GM08714 (cell line): ENCODE data around the gene PITPNC1.

ENCODE experiments used
- H3K4me3 ChIP-seq: fragments of 200-500 bp; sonication (Bioruptor generic); 2 replicates; pipeline ENCODE4 v1.5.1; 2014; ENCODE audit warnings: mild to moderate bottlenecking, low read length, inconsistent platforms
- ZNF274 ChIP-seq: IDR thresholded peaks from 2 replicates; pipeline ENCODE4 v1.6.1; 2012; ENCODE audit warnings: mild to moderate bottlenecking, low read depth, low read length

PITPNC1 gene

DNA sequence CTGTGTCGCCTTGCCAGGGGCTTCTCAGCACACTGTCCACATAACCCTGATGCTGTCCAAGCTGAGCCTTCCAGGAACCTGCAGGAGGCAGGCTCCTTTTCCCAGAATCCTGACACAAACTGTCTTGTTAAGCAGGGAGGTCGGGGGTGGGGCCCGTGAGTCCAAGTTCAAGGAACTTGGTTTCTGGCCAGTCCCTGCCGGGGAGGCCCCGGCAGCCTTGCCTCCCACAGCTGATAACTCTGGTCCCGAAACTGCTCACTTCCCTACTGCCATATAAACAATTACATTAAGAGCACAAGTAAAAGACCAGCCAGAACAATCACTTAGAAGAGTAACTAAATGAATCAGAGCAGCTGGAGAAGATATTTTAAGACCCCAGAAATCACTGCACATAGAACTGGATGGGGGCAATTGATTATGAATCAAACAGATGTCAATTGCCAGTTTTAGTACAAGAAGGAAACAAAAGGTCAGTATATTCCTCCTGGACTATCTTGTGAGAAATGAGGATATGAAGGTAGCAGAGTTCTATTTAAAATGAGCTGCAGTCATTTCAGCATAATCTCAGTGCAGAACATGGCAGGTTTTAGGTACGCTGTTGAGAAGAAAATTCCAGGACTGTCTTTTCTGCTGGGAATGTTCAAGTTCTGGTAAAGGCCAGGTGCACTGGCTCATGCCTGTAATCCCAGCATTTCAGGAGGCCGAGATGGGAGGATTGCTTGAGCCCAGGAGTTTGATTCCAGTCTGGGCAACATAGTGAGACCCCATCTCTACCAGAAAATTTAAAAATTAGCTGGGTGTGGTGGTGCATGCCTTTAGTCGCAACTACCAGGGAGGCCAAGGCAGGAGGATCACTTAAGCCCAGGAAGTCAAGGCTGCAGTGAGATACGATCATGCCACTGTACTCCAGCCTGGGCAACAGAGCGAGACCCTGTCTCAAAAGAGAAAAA, 169.8 kb downstream of the PITPNC1 start:
- no peak overlapping the region for H3K4me3 ChIP-seq
- no peak for TF ChIP-seq ZNF274

DNA sequence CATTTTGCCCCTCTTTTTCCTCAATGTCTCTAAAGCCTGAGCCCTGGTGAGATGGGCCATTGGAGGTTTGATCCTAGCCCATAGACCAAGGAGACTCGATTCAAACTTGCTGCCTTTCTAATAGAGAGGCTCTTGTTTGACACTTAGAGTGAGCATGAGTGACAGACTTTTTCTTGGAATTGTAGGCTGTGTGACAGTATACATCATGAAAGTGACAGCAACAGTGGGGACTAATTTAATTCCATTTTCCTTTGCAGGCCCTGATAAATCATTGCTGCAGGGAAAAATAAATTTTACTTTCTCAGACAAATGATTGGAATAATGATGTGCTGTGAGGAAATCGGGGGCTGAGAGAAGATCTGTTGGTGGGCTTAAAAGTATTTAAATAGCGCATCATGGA, 171.6 kb downstream of the PITPNC1 start:
- TF ChIP-seq ZNF274: no peak
- no peak overlapping the region for H3K4me3 ChIP-seq

DNA sequence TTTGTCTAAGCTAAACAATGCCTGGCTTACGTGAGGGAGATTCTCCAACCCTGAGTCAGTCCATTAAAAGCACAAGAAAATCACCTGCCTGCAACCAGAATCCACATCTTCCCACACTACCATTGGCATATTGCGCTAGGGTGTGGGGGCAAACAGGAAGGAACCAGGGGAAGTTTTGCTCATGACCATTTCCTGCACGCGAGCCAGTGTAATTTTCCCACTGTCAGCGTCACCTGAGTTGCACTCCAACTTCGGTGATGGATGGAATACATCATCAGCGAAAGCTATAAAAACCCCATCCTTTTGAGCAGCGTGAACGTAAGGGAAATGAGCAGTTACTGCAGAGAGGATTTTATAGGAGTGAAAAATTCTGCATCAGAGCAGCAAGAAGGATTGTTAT, 172.7 kb downstream of the PITPNC1 start:
- no peak for TF ChIP-seq ZNF274
- H3K4me3 ChIP-seq: no peak overlapping the region

DNA sequence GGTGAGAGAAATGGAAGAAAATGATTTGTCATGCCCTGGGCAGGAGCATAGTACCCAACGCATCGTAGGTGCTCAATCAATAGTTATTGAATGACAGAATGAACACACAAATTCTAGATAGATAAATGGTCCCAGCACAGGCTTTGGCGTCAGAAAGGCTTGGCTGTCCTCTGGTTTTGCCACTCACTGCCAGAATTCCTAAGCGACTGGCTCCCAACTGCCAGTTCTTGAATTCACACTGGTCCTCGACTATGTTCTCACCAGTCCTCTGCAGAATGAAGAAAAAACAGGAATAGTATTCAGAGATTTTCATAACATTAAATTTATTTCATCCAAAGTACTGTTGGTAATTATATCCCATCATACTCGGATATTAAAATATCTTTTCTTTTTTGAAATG, 177.6 kb downstream of the PITPNC1 start:
- no peak for TF ChIP-seq ZNF274
- H3K4me3 ChIP-seq: no peak overlapping the region

DNA sequence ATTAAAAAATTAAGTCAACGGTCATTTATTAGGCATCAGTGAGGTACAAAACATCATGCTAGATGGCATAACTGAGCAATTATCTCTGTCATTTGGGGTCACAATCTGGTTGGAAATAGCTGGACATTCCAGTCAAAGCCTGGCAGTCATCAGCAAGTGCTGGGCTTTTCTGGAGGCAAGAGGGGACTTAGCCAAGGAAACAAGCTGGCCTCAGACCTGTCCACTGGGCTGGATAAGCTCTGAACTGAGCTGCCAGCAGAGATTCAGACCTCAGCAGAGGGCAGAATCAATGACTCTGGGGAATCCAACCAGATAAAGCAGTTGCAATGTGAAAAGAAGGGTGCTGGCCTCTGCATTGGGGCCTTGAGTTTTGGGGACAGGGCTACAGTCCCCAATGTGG, 178.8 kb downstream of the PITPNC1 start:
- no peak overlapping the region for H3K4me3 ChIP-seq
- TF ChIP-seq ZNF274: no peak

DNA sequence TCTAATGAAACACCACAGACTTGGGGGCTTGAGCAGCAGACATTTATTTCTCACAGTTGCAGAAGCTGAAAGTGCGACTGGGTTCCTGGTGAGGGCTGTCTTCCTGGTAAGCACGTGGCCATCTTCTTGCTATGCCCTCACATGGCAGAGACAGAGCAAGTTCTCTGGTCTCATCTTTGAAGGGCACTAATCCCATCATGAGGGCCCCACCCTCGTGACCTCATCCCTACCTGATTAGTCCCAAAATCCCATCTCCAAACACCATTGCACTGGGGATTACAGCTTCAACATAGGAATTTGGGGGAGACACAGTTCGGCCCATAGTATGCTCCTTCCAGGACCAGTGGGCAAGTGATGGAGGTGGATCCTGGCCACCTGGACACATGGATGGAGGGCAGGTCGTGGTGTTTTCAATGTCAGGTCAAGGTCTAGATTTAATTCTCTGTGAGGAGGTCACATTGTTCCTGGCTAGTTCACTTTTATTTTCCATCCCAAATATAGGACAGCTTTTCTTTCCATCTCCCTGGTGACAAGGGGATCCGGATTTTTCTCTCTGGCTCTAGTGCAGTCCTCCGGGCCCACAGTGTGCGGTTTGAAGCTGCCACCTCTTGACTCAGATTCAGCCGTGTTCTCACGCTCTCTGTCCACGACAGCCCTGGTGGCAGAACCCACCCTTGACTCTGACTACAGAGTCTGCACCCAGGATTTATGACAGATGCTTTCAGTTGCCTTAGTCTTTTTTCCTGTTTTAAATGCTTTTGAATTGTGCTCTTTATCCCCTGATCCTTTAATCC, 180.2 kb downstream of the PITPNC1 start:
- no peak for TF ChIP-seq ZNF274
- H3K4me3 ChIP-seq: no peak overlapping the region

DNA sequence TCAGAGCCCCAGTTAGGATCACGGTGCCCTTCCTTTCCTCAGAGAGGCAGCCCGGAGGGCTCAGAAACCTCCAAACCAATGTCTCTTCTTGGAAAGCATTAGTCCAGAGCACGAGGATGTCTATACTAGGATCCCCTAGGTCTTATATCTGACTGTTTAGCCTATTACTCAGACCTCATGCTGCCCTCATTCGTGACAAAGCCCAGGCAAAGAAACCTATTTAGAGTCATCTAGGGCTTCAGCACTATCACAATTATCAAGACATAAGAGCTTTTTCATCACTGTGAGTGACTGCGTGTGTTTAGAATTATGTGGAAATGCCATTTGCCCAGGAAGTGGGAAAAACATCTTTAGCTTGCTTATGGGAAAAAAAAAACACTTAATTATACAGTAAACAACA, 180.8 kb downstream of the PITPNC1 start:
- TF ChIP-seq ZNF274: no peak
- no peak overlapping the region for H3K4me3 ChIP-seq

DNA sequence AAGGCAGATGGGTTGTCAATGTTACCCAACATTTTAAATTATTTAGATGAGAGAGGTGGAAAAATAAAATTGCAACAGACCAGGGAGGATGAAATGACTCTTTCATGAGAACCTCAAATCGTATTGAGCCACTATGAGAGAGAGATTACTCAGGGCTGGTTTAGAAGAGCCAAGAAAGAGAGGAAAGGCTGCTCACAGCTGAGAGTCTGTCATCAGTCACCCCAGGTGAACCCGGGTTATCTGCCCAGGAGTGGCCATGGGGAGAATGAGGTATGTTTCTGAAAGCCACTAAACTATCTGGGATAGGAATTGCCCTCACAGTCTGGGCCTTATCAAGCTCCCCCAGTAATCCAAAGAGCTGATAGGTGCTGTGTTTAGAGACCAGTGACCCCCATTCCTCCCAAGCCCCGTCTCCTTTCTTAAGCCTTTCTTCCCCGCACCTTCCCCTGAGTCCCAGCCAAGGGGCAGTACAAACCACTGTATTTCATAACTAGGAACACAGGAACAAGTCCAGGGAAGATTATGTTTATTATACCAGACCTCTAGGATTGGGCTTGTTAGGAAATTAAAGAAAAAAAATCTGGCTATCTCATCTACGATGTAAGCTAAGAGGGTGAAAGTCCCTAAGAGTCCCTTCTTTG, 181.8 kb downstream of the PITPNC1 start:
- no peak overlapping the region for H3K4me3 ChIP-seq
- TF ChIP-seq ZNF274: no peak

DNA sequence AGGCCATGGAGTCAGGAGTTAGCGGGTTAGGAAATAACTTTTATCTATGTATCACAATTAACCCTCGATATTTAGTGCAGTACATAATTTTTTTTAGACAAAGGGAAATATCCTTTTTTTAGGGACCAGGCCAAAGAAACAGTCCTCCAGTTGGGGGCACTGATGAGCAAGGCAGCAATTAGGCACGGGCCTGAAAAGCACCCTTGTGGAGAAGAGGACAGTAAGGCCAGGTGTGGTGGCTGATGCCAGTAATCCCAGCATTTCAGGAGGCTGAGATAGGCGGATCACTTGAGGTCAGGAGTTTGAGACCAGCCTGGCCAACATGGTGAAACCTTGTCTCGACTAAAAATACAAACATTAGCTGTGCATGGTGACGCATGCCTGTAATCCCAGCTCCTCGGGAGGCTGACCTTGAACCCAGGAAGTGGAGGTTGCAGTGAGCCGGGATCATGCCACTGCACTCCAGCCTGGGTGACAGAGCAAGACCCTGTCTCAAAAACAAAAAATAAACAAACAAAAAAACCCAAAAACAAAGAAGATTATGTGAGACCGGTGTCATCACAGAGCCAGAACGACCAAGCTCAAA, 182.4 kb downstream of the PITPNC1 start:
- no peak overlapping the region for H3K4me3 ChIP-seq
- no peak for TF ChIP-seq ZNF274

DNA sequence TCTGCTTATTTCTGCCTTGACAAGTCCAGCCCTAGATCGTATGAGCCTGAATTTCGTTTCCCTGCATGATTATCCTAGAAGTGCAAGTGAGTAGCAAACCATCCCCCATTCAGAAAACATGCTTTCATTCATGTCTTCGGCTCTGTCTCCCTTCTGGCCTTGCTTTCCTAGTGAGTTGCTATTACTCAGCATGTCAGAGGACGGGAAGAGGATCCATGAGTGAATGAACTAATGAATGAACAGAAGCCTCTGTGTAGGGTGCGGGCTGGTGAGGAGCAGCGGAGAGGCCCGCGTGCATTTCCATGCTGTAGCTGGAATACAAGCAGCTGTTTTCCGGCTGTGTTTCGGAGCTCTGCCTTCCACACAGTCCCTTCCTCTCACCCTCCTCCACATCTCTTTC, 184.9 kb downstream of the PITPNC1 start:
- no peak overlapping the region for H3K4me3 ChIP-seq
- TF ChIP-seq ZNF274: no peak

DNA sequence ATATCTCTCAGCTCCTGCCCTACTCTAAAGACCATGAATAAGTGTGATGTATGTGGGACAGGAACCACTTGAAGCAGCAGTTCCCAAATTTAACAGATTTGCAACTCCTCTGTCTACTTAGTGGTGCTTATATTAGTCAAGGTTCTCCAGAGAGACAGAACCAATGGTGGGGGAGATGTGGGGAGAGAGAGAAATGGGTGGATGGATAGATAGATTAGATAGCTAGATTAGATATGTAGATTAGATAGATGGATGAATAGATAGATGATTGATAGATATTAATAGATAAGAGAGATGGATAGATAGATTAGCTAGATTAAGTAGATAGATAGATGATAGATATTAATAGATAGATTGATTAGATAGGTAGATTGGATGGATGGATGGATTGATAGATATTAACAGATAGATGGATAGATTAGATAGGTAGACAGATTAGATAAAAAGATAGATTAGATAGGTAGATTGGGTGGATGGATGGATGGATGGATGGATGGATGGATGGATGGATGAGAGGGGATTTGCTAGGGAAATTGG, 186.7 kb downstream of the PITPNC1 start:
- no peak for TF ChIP-seq ZNF274
- no peak overlapping the region for H3K4me3 ChIP-seq

DNA sequence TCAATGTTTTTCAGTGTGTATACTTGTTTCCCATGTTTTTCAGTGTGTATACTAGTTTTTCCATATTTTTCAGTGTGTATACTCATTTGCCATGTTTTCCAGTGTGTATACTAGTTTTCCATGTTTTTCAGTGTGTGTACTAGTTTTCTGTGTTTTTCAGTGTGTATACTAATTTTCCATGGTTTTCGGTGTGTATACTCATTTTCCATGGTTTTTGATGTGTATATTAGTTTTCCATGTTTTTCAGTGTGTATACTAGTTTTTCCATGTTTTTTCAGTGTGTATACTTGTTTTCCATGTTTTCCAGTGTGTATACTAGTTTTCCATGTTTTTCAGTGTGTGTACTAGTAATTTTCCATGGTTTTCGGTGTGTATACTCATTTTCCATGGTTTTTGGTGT, 188.0 kb downstream of the PITPNC1 start:
- no peak overlapping the region for H3K4me3 ChIP-seq
- no peak for TF ChIP-seq ZNF274

DNA sequence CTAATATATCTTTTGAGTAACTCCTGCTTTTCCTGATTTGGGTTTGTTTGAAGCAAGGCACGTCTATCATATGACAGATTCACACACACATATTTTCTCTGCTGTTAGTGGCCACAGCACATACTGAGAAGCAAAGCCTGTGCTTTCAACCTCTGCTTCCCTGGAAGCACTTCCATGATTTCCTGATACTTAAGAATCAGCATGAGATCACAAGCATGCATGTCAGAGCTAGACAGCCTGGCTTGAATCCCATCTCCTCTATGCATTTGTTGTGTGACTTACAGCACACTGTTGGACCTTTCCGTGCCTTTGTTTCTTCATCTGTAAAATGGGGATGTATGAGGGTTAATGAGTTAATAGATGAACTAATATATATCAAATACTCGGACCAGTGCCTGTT, 189.6 kb downstream of the PITPNC1 start:
- TF ChIP-seq ZNF274: no peak
- no peak overlapping the region for H3K4me3 ChIP-seq

DNA sequence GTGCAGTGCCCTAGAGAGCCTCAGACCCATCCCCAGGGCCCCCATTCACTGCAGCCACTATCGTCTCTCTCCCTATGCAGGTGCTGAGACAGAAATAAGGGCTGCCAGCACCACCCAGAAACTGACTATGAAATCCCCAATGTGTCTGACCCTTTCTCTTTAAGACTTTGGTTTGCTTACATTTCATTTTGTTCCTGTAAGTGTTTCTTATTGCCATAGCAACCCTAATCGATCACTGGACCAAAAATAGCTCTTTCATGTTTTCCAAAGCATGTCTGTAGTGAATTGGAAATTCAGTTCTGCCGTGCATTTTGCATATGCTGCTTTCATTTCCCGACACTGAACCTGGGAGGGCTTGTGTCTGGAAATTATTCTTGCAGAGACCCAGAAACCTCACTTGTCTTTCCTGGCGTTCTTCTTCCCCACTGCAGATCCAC, 192.0 kb downstream of the PITPNC1 start:
- no peak overlapping the region for H3K4me3 ChIP-seq

More for the DNA sequence above, 192.0 kb downstream of the PITPNC1 start:
- TF ChIP-seq ZNF274: no peak
